K562 (cell line): Measurements from ENCODE around the gene EPB42. TPM values are rescaled to one million over a fixed set of nuclear protein-coding genes. Genes with fewer than 3 reads are reported as not detected.

ENCODE experiments used
- ATF1 ChIP-seq, 2 experiments: fragments of 450-650 bp in 1 of 2; IDR thresholded peaks; 2 replicates each; pipeline ENCODE4 v1.6.1; 2016; ENCODE audit warnings: missing compliant biosample characterization in 1 of 2, missing genetic modification characterization in 1 of 2
- MXI1 ChIP-seq: IDR thresholded peaks from 2 replicates; pipeline ENCODE4 v1.6.1; 2011; ENCODE audit warnings: low read depth, mild to moderate bottlenecking, improper control_type of control experiment, low read length
- NONO ChIP-seq, 2 experiments: fragments of 200-400 bp in 1 of 2; fragments of 450-650 bp in 1 of 2; formaldehyde crosslinking in 1 of 2; IDR thresholded peaks; 2 replicates each; pipeline ENCODE4 v1.6.1; 2017; ENCODE audit warnings: low read depth in 2 of 2, mild to moderate bottlenecking in 2 of 2, moderate library complexity in 2 of 2, low read length in 1 of 2
- SRSF3 ChIP-seq: fragments of 200-400 bp; formaldehyde crosslinking; IDR thresholded peaks from 2 replicates; pipeline ENCODE4 v1.6.1; 2016; ENCODE audit warnings: mild to moderate bottlenecking, low read length, moderate library complexity; ENCODE audit not compliant: insufficient read depth
- ZNF347 ChIP-seq: fragments of 450-650 bp; formaldehyde crosslinking; IDR thresholded peaks from 2 replicates; pipeline ENCODE4 v1.4.0; 2020; ENCODE audit warnings: low read depth, mild to moderate bottlenecking, moderate library complexity
- polyA plus RNA-seq, 8 experiments: library from polyadenylated mRNA; depleted of rRNA in 4 of 8; stranded (reverse) in 5 of 8; unstranded in 3 of 8; fragments of >200 nt; fragmentation: Nextera tagmentation in 2 of 8; fragmentation: Illumina TruSeq in 1 of 8; extraction: Ambion mirVana in 2 of 8; extraction: Trizol in 1 of 8; gene quantifications; 2 replicates each; pipeline versions ENCODE4 v1.2.1 to v1.2.3, GENCODE V29; 2011 to 2014; ENCODE audit warnings: inconsistent platforms in 1 of 8, missing spikeins in 1 of 8
- total RNA-seq, 7 experiments: library from RNA; depleted of rRNA in 6 of 7; stranded (reverse); fragments of >200 nt in 6 of 7; fragmentation: Illumina TruSeq in 2 of 7; extraction: Trizol in 2 of 7; gene quantifications; 2 replicates each; pipeline versions ENCODE4 v1.2.1 to v1.2.3, GENCODE V29; 2011 to 2021; ENCODE audit warnings: low replicate concordance in 1 of 7
- TF ChIP-seq, protein P1 (sequence below): fragments of 150-350 bp; IDR thresholded peaks from 2 replicates; pipeline ENCODE4 v1.6.1; 2014; ENCODE audit warnings: low read depth, mild to moderate bottlenecking, low read length, borderline replicate concordance

The EPB42 gene
- total and polyA plus RNA-seq, 9 of the 15 experiments (the other 6 are each of a cell fraction or from before 2014, with no cell fraction given) = 0.38 to 2.3 (median 1.4) TPM

DNA sequence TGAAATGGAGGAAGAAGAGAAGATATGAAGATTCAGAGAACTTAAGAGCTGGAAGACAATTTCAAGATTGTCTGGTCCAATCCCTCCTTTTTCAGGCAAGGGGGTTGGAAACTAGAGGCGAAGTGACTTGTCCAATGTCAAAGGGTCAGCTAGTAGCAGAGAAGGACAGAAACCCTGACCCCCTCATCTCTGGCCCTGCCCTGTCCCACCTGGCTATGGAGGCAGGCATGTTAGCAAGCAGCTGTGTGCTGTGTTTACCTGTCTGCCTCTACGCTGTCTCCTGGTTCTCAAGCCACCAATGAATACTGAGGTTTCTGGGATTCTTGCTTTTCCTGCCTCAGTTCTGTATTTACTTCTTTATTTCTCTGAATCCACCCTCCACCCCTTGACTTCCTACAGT is 45.6 kb upstream of the EPB42 start (continued):
- TF ChIP-seq NONO (IDR thresholded peaks at IDR 0.05; ENCODE audit: low read depth in 2 of 2, low read length in 1 of 2) (no peak), SRSF3 (no peak), ATF1 (CRISPR knock-in tag; IDR thresholded peaks at IDR 0.05) (no peak), ATF1 (tag; IDR thresholded peaks at IDR 0.05) (no peak), ZNF347 (CRISPR knock-in tag) (no peak), MXI1 (no peak)
- TF ChIP-seq, protein P1, sequence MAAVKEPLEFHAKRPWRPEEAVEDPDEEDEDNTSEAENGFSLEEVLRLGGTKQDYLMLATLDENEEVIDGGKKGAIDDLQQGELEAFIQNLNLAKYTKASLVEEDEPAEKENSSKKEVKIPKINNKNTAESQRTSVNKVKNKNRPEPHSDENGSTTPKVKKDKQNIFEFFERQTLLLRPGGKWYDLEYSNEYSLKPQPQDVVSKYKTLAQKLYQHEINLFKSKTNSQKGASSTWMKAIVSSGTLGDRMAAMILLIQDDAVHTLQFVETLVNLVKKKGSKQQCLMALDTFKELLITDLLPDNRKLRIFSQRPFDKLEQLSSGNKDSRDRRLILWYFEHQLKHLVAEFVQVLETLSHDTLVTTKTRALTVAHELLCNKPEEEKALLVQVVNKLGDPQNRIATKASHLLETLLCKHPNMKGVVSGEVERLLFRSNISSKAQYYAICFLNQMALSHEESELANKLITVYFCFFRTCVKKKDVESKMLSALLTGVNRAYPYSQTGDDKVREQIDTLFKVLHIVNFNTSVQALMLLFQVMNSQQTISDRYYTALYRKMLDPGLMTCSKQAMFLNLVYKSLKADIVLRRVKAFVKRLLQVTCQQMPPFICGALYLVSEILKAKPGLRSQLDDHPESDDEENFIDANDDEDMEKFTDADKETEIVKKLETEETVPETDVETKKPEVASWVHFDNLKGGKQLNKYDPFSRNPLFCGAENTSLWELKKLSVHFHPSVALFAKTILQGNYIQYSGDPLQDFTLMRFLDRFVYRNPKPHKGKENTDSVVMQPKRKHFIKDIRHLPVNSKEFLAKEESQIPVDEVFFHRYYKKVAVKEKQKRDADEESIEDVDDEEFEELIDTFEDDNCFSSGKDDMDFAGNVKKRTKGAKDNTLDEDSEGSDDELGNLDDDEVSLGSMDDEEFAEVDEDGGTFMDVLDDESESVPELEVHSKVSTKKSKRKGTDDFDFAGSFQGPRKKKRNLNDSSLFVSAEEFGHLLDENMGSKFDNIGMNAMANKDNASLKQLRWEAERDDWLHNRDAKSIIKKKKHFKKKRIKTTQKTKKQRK = no peak
